ENCODE measurements around the gene PAWR.
"Not testable (repeated sequence)": the region's sequence is repeated elsewhere in the genome, so short reads cannot be mapped to it uniquely, and the experiment has no call there.

Gene PAWR

DNA sequence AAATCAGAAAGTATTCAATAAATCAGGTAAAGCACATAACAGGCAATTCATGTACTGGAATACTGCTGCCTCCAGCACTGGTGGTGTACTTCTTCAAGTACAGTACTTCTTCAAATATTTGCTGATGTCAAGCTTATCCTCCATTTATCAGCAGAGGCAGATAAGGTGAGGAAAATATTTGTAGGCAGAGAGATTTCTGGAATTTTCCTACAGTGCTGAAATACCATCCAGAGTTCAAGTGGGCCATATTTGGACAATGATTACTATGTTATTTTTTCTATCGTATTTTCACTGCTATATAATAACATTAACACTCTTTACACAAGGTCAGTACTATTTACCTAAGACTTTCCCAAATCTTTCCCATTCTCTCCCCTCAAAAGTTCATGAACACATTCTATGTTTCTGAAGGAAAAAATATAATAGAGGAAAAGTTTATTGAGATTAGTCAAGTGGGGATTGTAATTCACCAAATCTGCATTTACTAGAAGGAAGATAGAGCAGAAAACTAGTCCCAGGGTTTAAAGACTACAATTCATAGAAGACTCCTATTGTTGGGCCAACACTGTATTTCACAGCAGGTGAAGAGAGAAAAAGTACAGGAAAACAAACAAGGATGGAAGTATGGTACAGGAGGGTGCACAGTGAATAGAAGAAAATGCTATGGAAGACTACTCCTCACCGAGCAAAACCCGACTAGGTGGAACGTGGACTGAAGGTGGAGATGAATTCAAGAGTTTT lies 141.1 kb downstream of the PAWR start:
- no peak for DNase-seq (ENCODE audit: low read depth in 2 of 2)

DNA sequence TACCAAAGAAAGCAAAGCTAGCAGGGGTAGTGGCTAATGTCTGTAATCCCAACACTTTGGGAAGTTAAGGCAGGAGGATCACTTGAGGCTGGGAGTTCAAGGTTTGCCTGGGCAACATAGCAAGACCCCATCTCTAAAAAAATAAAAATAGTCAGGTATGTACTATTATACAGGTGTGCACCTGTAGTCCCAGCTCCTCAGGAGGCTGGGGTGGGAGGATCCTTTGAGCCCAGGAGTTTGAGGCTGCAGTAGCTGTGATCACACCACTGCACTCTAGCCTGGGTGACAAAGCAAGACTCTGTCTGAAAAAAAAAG lies 142.2 kb downstream of the PAWR start:
- DNase-seq (ENCODE audit: low read depth in 2 of 2): no peak

DNA sequence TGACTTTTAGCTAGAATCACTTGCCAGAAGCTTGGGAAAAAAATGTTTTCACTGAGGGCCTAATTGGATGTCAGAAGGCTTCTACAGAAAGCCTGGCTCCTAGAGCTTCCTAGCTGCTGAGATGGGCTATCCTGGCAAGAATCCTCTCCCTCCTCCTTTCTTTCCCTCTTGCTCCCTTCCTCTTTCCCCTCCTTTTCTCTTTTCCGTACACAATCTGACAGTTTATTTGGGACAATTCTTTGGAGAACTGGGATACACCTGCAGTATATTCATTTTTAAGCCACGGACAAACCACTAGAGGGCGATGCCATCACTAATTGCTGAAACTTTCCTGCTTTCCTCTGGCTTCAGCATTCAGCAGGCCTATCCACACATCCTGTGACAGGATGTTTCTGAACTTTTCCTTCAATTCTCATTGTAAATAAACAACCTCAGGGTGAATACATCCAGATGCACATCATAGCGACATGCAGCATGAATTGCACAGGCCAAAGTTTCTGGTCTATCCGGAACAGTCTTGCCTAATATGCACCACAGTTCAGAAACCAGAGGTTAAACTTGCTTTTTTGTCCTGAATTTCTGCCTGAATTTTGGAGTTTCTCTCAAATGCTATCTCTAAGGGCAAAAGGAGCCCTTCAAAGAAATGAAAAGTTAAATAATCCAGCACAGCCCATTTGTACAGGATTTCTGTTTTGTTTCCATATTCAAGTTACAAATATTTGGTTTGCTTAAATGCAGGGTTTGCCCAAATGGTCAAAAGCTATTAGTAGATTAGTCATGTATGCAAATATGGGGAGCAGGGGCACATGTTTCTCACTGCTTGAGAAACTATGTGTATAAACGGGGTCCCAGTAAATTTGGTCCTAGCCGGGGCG lies 142.8 kb downstream of the PAWR start:
- no peak for DNase-seq (ENCODE audit: low read depth in 2 of 2)

DNA sequence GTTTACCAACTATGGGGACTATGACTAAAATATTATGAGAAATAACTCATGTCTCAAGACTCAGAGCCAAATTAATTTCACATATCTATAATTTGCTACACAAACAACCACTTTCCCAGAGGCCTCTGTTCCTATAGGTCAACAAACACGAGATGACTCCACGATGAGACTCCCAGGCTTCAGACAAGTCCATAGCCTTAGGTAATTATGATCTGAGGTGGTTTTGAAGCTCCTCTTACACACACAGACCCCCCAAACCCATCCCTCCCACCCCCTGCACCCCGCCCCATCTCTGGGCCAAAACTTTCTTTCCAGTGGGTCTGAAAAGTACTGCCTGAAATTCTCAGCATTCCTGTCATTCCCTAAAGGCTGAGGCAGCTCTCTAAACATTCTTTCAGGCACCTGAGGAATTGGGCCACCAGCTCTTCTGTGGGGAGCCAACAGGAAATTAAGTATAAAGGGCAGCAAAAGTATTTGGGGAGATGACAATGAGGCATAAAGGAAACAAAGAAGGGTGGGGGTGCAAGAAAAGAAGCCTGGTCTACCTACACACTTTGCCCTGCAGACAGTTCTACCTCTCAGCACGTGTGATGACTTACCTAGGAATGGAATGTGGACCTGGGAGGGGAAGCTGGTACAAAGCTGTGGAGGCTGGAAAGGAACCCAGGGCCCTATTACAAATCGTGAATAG lies 143.6 kb downstream of the PAWR start:
- DNase-seq (ENCODE audit: low read depth in 2 of 2): no peak

DNA sequence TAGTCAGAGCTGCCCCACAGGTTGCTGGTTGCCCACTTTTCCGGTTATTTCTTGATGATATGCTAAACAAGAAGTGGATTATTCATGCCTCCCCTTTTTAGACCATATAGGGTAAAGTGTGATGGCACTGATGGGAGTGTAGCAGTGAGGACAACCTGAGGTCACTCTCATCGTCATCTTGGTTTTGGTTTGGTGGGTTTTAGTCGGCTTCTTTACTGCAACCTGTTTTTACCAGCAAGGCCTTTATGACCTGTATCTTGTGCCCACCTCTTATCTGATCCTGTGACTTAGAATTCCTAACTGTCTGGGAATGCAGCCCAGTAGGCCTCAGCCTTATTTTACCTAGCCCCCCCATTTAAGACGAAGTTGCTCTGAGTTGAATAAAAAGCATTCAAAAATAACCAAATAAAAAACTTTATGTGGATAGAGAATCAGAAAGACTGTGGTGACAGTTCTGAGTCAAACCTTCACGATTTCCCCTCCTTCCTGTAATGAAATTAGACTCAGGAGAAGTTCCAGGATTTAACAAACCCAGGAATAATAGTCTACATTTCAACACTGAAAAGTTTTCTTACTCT lies 144.2 kb downstream of the PAWR start:
- no peak for DNase-seq (ENCODE audit: low read depth in 2 of 2)

DNA sequence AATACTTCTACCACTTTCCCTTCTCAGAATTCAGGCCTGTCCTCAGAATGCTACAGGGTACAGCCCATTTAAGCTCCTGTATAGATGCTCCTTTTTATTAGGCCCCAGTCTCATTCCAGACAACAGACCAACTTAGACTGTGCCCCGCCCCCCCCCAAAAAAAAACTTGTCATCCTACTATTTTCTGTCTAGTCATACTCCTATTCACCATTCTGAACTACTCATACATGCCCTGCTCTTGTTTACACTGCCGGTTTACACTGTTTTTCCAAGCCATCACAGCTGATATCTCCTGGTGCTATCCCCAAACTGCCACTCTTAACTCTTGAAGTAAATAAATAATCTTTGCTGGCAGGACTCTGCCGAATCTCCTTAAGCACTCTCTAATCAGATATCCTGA lies 146.3 kb downstream of the PAWR start:
- not testable (repeated sequence) for DNase-seq (ENCODE audit: low read depth in 2 of 2)

DNA sequence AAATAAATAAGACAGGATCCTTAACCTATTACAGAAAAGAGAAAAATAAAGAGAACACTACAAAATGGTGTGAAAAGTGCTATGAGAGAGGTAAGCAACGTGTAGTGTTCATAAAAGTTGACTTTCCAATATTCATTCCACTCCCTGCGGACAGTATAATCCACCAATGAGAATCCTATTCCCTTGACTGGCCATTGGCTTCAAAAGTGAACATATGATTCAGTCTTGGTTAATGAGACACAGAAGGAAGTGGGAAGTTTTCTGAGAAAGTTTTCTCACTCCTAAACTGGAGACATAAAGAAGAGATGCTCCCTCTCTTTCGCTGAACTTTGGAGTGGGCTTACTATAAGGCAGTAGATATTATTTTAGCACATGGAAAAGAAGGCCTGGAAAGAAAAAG lies 153.1 kb downstream of the PAWR start:
- no peak for DNase-seq (ENCODE audit: low read depth in 2 of 2)

DNA sequence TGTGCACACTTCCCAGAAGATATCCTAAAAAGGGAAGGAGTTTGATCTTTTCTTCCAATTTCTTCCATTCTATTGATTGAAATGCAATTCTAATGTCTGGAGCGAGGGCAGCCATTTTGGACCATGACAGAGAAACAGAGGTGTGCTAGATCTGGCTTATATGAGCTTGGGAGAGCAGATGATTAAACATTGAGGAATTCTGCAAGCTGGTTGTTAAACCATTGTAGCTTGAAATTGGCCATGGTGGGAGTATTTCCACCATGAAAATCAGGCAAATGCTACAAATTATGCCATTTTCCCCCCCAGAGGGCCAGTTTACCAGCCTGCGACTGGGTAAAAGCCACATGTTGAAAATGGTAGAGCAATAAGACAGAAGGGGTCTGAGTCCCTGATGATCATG lies 155.0 kb downstream of the PAWR start:
- no peak for DNase-seq (ENCODE audit: low read depth in 2 of 2)
